ENCODE measurements around the gene MMS19.
"Not testable (repeated sequence)": the region's sequence is repeated elsewhere in the genome, so short reads cannot be mapped to it uniquely, and the experiment has no call there.

The MMS19 gene
- 52.9 to 101 (median 95.9) reads per million in 4 donors for total RNA-seq

GRCh38 chr10:97498076-97498840, at the start of gene MMS19:
Gene MMS19 (minus strand): TSS chr10:97498422. CDS start chr10:97498384, 38 bp downstream.
- peak; percentile 98 to 100 (median 99) for DNase-seq

- no peak for DNase-seq
Observed at GRCh38 chr10:97547962-97548361, 49.7 kb upstream of the MMS19 start.

- no peak for DNase-seq
Observed at GRCh38 chr10:97547271-97547600, 49.0 kb upstream of the MMS19 start.

- DNase-seq = no peak
Observed at GRCh38 chr10:97546456-97547270, 48.4 kb upstream of the MMS19 start.

GRCh38 chr10:97543025-97543546, 44.9 kb upstream of the MMS19 start:
- DNase-seq = peak in 1 of 5 donors; percentile 44

- DNase-seq = no peak
Observed at GRCh38 chr10:97542169-97543024, 44.2 kb upstream of the MMS19 start.

- no peak for DNase-seq
Observed at GRCh38 chr10:97540669-97541500, 42.7 kb upstream of the MMS19 start.

- no peak for DNase-seq
Observed at GRCh38 chr10:97539523-97540200, 41.4 kb upstream of the MMS19 start.

GRCh38 chr10:97538839-97539238, 40.6 kb upstream of the MMS19 start:
- no peak for DNase-seq

GRCh38 chr10:97538411-97538810, 40.2 kb upstream of the MMS19 start:
- no peak for DNase-seq

GRCh38 chr10:97537186-97537869, 39.1 kb upstream of the MMS19 start:
- DNase-seq = no peak

GRCh38 chr10:97534746-97535367, 36.6 kb upstream of the MMS19 start:
- DNase-seq = peak in 1 of 5 donors; percentile 17

GRCh38 chr10:97533888-97534287, 35.7 kb upstream of the MMS19 start:
- no peak for DNase-seq

GRCh38 chr10:97532935-97533671, 34.9 kb upstream of the MMS19 start:
- DNase-seq = no peak

- no peak for DNase-seq
Observed at GRCh38 chr10:97531401-97531986, 33.3 kb upstream of the MMS19 start.

GRCh38 chr10:97529685-97530465, 31.7 kb upstream of the MMS19 start:
- DNase-seq = no peak

- DNase-seq = not testable (repeated sequence)
Observed at GRCh38 chr10:97528876-97529275, 30.7 kb upstream of the MMS19 start.

GRCh38 chr10:97525683-97526110, 27.5 kb upstream of the MMS19 start:
- DNase-seq = no peak
